ENCODE data around the gene SCGB1A1.
"Not testable (repeated sequence)": the region's sequence is repeated elsewhere in the genome, so short reads cannot be mapped to it uniquely, and the experiment has no call there.

Gene SCGB1A1

GRCh38 chr11:62423012-62423411 lies 4.2 kb downstream of the SCGB1A1 start:
- no peak for DNase-seq

GRCh38 chr11:62427630-62428233 lies 8.9 kb downstream of the SCGB1A1 start:
- no peak for DNase-seq

GRCh38 chr11:62428871-62429560 lies 10.2 kb downstream of the SCGB1A1 start:
- DNase-seq = no peak

DNA sequence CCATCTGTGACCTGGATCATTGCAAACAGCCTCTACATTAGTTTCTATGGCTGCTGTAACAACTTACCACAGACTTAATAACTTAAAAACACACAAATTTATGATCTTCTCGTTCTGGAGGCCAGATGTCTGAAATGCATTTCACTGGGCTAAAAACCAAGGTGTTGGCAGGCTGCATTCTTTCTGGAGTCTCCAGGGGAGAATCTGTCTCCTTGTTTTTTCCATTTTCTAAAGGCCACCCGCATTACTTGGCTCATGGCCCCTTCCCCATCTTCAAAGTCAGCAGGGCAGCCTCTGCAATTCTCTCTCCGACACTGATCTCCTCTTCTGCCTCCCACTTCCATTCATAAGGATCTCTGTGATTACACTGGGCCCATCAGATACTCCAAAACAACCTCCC lies 11.6 kb downstream of the SCGB1A1 start:
- no peak for DNase-seq

DNA sequence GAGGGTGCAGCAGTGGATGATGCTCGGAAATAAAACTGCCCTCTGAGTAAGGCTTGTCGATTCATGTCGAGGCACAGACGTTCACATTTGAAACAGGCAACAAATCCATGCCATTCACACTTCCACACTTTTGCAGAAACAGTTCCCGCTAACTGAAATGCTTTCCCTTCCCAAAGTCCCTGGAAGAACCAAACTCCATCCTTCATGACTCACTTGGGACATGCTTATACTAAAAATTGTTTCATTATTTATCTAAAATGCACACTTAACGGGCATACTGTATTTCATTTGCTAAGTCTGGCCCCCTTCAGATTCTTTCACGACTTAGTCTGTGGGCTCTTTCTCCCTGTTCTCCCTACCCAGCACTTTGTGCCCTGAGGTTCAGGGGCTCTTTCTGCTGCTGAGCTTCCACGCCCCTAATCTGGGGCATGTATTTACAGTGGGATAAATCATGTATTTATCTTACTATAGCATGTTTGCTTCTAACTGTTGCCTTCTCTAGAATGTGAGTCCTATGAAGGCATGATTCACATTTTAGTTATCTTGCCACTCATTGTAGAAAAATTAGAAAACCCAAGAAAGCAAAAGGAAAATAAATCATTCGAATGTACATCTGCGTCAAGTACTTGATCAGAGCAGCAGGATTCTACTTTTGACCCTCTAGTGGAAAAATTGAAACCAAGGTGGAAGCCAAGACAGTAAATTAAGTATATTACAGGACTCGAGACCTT lies 12.5 kb downstream of the SCGB1A1 start:
- no peak for DNase-seq

- DNase-seq = no peak
Measured at GRCh38 chr11:62432695-62433094, 13.9 kb downstream of the SCGB1A1 start.

GRCh38 chr11:62433141-62433903 lies 14.5 kb downstream of the SCGB1A1 start:
- DNase-seq = no peak

DNA sequence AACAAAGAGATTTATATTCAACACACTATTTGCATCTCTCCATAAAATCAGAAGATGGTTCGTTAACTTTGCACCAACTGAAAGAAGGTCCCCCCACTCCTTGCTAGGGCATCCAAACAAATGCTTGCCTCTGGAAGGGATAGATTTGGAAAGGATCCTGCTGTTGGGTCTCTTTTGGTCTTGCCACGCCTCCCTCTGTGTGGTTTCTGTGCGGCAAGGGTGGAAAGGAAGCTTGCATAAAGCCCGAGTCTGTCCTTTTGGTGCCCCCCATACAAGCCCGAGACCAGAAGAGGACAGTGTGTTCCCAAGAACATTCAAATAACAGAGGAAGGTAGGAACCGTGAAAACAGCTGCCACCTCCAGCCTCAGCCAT lies 15.1 kb downstream of the SCGB1A1 start:
- no peak for DNase-seq

- DNase-seq = no peak
Measured at GRCh38 chr11:62435846-62436660, 17.2 kb downstream of the SCGB1A1 start.

- DNase-seq = no peak
Measured at GRCh38 chr11:62437616-62438015, 18.8 kb downstream of the SCGB1A1 start.

DNA sequence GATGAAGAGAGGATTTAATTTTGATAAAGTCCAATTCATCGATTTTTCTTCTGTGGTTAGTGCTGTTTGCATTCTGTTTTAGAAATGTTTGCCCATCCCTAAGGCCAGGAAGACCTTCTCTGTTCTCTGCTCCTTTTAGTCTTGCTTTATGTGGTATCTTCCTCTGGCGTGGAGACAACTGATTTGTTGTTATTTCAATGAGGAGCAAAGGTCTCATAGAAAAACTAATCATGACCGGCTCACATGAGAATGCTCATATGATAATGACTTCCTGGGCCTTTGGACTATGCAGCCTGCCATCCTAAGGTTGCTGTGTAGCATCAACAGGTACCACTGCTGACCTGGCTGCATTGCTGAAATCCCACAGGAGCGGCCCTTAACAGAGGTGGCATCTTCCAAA lies 19.8 kb downstream of the SCGB1A1 start:
- no peak for DNase-seq

- DNase-seq = no peak
Measured at GRCh38 chr11:62439785-62440602, 21.2 kb downstream of the SCGB1A1 start.

- DNase-seq = no peak
Measured at GRCh38 chr11:62443390-62444235, 24.8 kb downstream of the SCGB1A1 start.

GRCh38 chr11:62444236-62444833 lies 25.5 kb downstream of the SCGB1A1 start:
- peak; percentile 47 for DNase-seq

GRCh38 chr11:62444835-62445234 lies 26.0 kb downstream of the SCGB1A1 start:
- no peak for DNase-seq

- no peak for DNase-seq
Measured at GRCh38 chr11:62445314-62445740, 26.5 kb downstream of the SCGB1A1 start.

DNA sequence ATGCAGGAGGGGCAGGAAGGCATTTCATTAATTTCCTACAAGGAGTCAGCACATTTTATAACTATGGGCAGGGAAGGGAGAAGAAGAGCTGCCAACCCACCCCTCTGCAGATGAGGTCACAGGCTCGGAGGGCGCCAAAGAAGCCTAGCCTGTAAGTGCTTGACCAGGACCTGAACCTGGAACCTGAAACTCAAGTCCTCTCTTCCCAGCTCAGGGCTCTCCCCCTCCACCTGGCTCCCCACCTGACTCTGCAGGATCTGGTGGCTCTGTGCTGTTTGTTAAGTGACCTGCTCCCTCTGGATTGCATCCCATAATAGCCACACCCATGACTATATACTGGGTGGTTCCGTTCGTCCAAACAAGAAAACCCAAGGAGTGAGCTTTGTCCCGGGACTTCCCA lies 27.3 kb downstream of the SCGB1A1 start:
- no peak for DNase-seq

DNA sequence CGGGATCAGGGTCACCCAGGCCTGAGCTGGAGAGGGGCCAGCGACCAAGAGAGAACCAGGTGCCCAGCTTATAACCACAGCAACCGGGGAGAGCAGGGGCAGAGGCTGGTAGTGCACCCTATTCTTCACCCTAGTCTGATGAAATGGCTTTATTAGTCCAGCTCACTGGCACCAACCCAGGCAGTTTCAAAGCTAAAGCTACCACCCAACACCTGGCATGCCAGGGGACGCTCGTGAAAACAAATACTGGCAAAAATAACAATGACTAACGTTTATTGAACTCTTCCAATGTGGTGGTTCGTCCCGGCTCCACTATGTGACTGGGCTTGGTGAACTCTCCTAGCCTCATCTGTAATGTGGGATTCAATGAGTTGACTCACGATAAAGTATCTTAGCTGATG lies 30.6 kb downstream of the SCGB1A1 start:
- DNase-seq = no peak

DNA sequence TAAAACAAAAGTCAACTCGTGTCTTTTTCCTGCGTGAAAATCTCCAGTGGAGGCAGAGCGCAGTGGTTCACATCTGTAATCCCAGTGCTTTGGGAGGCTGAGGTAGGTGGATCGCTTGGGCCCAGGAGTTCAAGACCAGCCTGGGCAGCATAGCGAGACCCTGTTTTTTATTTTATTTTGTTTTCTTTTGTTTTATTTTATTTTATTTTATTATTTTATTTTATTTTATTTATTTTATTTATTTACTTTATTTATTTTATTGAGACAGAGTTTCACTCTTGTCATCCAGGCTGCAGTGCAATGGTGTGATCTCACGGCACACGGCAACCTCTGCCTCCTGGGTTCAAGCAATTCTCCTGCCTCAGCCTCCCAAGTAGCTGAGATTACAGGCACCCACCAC lies 31.1 kb downstream of the SCGB1A1 start:
- DNase-seq = not testable (repeated sequence)

- no peak for DNase-seq
Measured at GRCh38 chr11:62450543-62451240, 31.9 kb downstream of the SCGB1A1 start.
